Measurements from ENCODE around the gene ISL1.

GRCh38 chr5:51379331-51379700 lies 3.9 kb upstream of the ISL1 start:
- TF ChIP-seq ZNF121 (CRISPR knock-in tag; IDR thresholded peaks at IDR 0.05): no peak
- no peak for TF ChIP-seq ZSCAN30 (CRISPR knock-in tag; IDR thresholded peaks at IDR 0.05)
- no peak for TF ChIP-seq POLR2AphosphoS2 (IDR thresholded peaks at IDR 0.05; ENCODE audit: low read depth, low read length)
- TF ChIP-seq ZNF460 (CRISPR knock-in tag; IDR thresholded peaks at IDR 0.05; ENCODE audit: borderline replicate concordance): no peak
- no peak for TF ChIP-seq HOMEZ (CRISPR knock-in tag; IDR thresholded peaks at IDR 0.05; ENCODE audit: low read depth)
- TF ChIP-seq TBP (CRISPR knock-in tag; IDR thresholded peaks at IDR 0.05): no peak
- TF ChIP-seq USF2 (IDR thresholded peaks at IDR 0.05; ENCODE audit: low read depth, low read length): no peak
- no peak for TF ChIP-seq USF2 (CRISPR knock-in tag; IDR thresholded peaks at IDR 0.05; ENCODE audit: borderline replicate concordance)
- TF ChIP-seq BCL6 (CRISPR knock-in tag; IDR thresholded peaks at IDR 0.05): no peak
- TF ChIP-seq RAD21 (CRISPR knock-in tag; IDR thresholded peaks at IDR 0.05): no peak
- no peak for TF ChIP-seq CTCF (CRISPR knock-in tag; IDR thresholded peaks at IDR 0.05)
- no peak for TF ChIP-seq HNF4G (IDR thresholded peaks at IDR 0.05; ENCODE audit: borderline replicate concordance, low read depth, low read length)
- TF ChIP-seq HNF4G (CRISPR knock-in tag; IDR thresholded peaks at IDR 0.05; ENCODE audit: borderline replicate concordance, low read depth): no peak
- TF ChIP-seq STAG1 (CRISPR knock-in tag; IDR thresholded peaks at IDR 0.05): no peak
- TF ChIP-seq ETS1 (CRISPR knock-in tag; IDR thresholded peaks at IDR 0.05): no peak
- no peak for TF ChIP-seq NR2F6 (IDR thresholded peaks at IDR 0.05)
- no peak for TF ChIP-seq NR2F6 (CRISPR knock-in tag; IDR thresholded peaks at IDR 0.05)
